H9 (cell line): ENCODE results near the gene PHLDA3. TPM values are rescaled to one million over a fixed set of nuclear protein-coding genes. Genes with fewer than 3 reads are reported as not detected.

Experiments used
- DNase-seq: peaks from one replicate; pipeline ENCODE4 v3.0.0-alpha.2; 2017
- H2AFZ ChIP-seq: one replicate; pipeline ENCODE4 v1.6.1; 2013; ENCODE audit warnings: mild to moderate bottlenecking, low read length, control low read depth, moderate library complexity
- H2AK5ac ChIP-seq: 2 replicates; pipeline ENCODE4 v1.6.1; 2013; ENCODE audit warnings: low read length, control low read depth, mixed read lengths; ENCODE audit not compliant: insufficient read length
- H2BK120ac ChIP-seq: one replicate; pipeline ENCODE4 v1.6.1; 2013; ENCODE audit warnings: low read depth, mild to moderate bottlenecking, low read length, control low read depth, inconsistent platforms; ENCODE audit not compliant: poor library complexity, severe bottlenecking
- H2BK12ac ChIP-seq: 2 replicates; pipeline ENCODE4 v1.6.1; 2013; ENCODE audit warnings: low read length, control low read depth, mixed read lengths, low read depth; ENCODE audit not compliant: insufficient read length
- H2BK15ac ChIP-seq: 2 replicates; pipeline ENCODE4 v1.6.1; 2013; ENCODE audit warnings: low read depth, low read length, control low read depth
- H2BK20ac ChIP-seq: one replicate; pipeline ENCODE4 v1.6.1; 2013; ENCODE audit warnings: low read depth, mild to moderate bottlenecking, low read length, control low read depth, inconsistent platforms; ENCODE audit not compliant: poor library complexity, severe bottlenecking
- H2BK5ac ChIP-seq: 2 replicates; pipeline ENCODE4 v1.6.1; 2013; ENCODE audit warnings: low read length, control low read depth, mixed read lengths; ENCODE audit not compliant: insufficient read length
- H3K14ac ChIP-seq: 2 replicates; pipeline ENCODE4 v1.6.1; 2013; ENCODE audit warnings: low read length, control low read depth; ENCODE audit not compliant: insufficient read depth
- H3K18ac ChIP-seq: 2 replicates; pipeline ENCODE4 v1.6.1; 2013; ENCODE audit warnings: low read depth, mild to moderate bottlenecking, mixed read lengths, low read length, control low read depth; ENCODE audit not compliant: insufficient read length
- H3K23ac ChIP-seq: 2 replicates; pipeline ENCODE4 v1.6.1; 2013; ENCODE audit warnings: low read length, control low read depth, mixed read lengths, low read depth; ENCODE audit not compliant: insufficient read length
- H3K23me2 ChIP-seq: 2 replicates; pipeline ENCODE4 v1.6.1; 2013; ENCODE audit warnings: low read depth, mild to moderate bottlenecking, mixed read lengths, low read length, control low read depth; ENCODE audit not compliant: insufficient read length, poor library complexity, severe bottlenecking
- H3K27ac ChIP-seq: 2 replicates; pipeline ENCODE4 v1.5.1; 2013; ENCODE audit warnings: low read length, control low read depth, mixed read lengths, low read depth; ENCODE audit not compliant: insufficient read length
- H3K27me3 ChIP-seq: 2 replicates; pipeline ENCODE4 v1.6.1; 2013; ENCODE audit warnings: low read length, control low read depth, inconsistent platforms; ENCODE audit not compliant: insufficient read depth
- H3K4ac ChIP-seq: 2 replicates; pipeline ENCODE4 v1.6.1; 2013; ENCODE audit warnings: low read depth, mild to moderate bottlenecking, control low read depth, inconsistent platforms, low read length, moderate library complexity
- H3K4me1 ChIP-seq: 2 replicates; pipeline ENCODE4 v1.6.1; 2013; ENCODE audit warnings: low read length, control low read depth, inconsistent platforms; ENCODE audit not compliant: insufficient read depth
- H3K4me2 ChIP-seq: 2 replicates; pipeline ENCODE4 v1.6.1; 2013; ENCODE audit warnings: low read length, control low read depth, mixed read lengths; ENCODE audit not compliant: insufficient read length, insufficient read depth
- H3K56ac ChIP-seq: 2 replicates; pipeline ENCODE4 v1.6.1; 2013; ENCODE audit warnings: low read depth, mild to moderate bottlenecking, mixed read lengths, low read length, control low read depth; ENCODE audit not compliant: insufficient read length
- H3K79me1 ChIP-seq: 2 replicates; pipeline ENCODE4 v1.6.1; 2013; ENCODE audit warnings: low read depth, mild to moderate bottlenecking, moderate library complexity, low read length, control low read depth, inconsistent platforms; ENCODE audit not compliant: insufficient read depth, poor library complexity, severe bottlenecking
- H3K79me2 ChIP-seq: 2 replicates; pipeline ENCODE4 v1.6.1; 2013; ENCODE audit warnings: low read length, control low read depth, inconsistent platforms; ENCODE audit not compliant: insufficient read depth
- H3K9ac ChIP-seq: 2 replicates; pipeline ENCODE4 v1.6.1; 2013; ENCODE audit warnings: low read length, control low read depth, mixed read lengths; ENCODE audit not compliant: insufficient read length; ENCODE audit errors: extremely low read depth
- H3K9me3 ChIP-seq: one replicate; pipeline ENCODE4 v1.6.1; 2013; ENCODE audit warnings: low read depth, low read length, inconsistent platforms; ENCODE audit not compliant: control insufficient read depth
- H3T11ph ChIP-seq: one replicate; pipeline ENCODE4 v1.6.1; 2013; ENCODE audit warnings: mild to moderate bottlenecking, low read length, control low read depth, inconsistent platforms
- H4K20me1 ChIP-seq: one replicate; pipeline ENCODE4 v1.6.1; 2013; ENCODE audit not compliant: control insufficient read depth, insufficient read length, insufficient read depth
- H4K5ac ChIP-seq: 2 replicates; pipeline ENCODE4 v1.6.1; 2013; ENCODE audit warnings: low read depth, mild to moderate bottlenecking, mixed read lengths, low read length, control low read depth; ENCODE audit not compliant: insufficient read length
- H4K8ac ChIP-seq: replicated peaks from 2 replicates; pipeline ENCODE4 v1.6.1; 2013; ENCODE audit warnings: low read length, control low read depth, mixed read lengths, low read depth; ENCODE audit not compliant: insufficient read length
- H4K91ac ChIP-seq: 2 replicates; pipeline ENCODE4 v1.6.1; 2013; ENCODE audit warnings: low read depth, mild to moderate bottlenecking, moderate library complexity, mixed read lengths, low read length, control low read depth; ENCODE audit not compliant: insufficient read length
- H3K27ac Mint-ChIP-seq, 3 experiments: 2 replicates in 2 of 3; 3 replicates in 1 of 3; pipeline ENCODE4 v1.8.0; 2020 to 2021; ENCODE audit warnings: mixed read lengths in 3 of 3, mild to moderate bottlenecking in 1 of 3, moderate library complexity in 1 of 3
- H3K27me3 Mint-ChIP-seq: 2 replicates; pipeline ENCODE4 v1.8.0; 2021; ENCODE audit warnings: low read depth, mild to moderate bottlenecking, moderate library complexity, mixed read lengths
- H3K36me3 Mint-ChIP-seq, 3 experiments: 2 replicates in 2 of 3; 3 replicates in 1 of 3; pipeline ENCODE4 v1.8.0; 2020 to 2021; ENCODE audit warnings: low read depth in 3 of 3, mixed read lengths in 3 of 3; ENCODE audit not compliant: insufficient read depth in 1 of 3
- H3K4me1 Mint-ChIP-seq, 2 experiments: 2 replicates each; pipeline ENCODE4 v1.8.0; 2020; ENCODE audit warnings: mixed read lengths in 2 of 2
- H3K4me3 Mint-ChIP-seq, 2 experiments: 2 replicates in 1 of 2; 3 replicates in 1 of 2; pipeline ENCODE4 v1.8.0; 2020 to 2021; ENCODE audit warnings: mild to moderate bottlenecking in 2 of 2, mixed read lengths in 2 of 2, moderate library complexity in 1 of 2
- H3K9me3 Mint-ChIP-seq, 2 experiments: 2 replicates in 1 of 2; 3 replicates in 1 of 2; pipeline ENCODE4 v1.8.0; 2020; ENCODE audit warnings: mild to moderate bottlenecking in 2 of 2, mixed read lengths in 2 of 2, moderate library complexity in 1 of 2
- WGBS: extraction: QIAGEN DNeasy Blood & Tissue Kit; methylation state at CpG from one replicate; pipeline ENCODE4 v1.1.7; 2013; ENCODE audit warnings: missing lambda C conversion rate, low lambda C conversion rate, mixed read lengths; ENCODE audit not compliant: insufficient read length; ENCODE audit errors: extremely low coverage; 5-methylcytosine and 5-hydroxymethylcytosine counted together
- total RNA-seq: library from RNA; stranded (reverse); gene quantifications from 2 replicates; pipeline ENCODE4 v1.2.1, GENCODE V29; 2021
- TF ChIP-seq, protein P1 (sequence below): fragments of 200-600 bp; sonication (generic); conservative IDR thresholded peaks from 3 replicates; pipeline ENCODE4 v1.8.0; 2021; ENCODE audit warnings: antibody characterized with exemption, mild to moderate bottlenecking

The PHLDA3 gene
- total RNA-seq, 1 experiment from 2014 or later = 53.9 TPM

DNA sequence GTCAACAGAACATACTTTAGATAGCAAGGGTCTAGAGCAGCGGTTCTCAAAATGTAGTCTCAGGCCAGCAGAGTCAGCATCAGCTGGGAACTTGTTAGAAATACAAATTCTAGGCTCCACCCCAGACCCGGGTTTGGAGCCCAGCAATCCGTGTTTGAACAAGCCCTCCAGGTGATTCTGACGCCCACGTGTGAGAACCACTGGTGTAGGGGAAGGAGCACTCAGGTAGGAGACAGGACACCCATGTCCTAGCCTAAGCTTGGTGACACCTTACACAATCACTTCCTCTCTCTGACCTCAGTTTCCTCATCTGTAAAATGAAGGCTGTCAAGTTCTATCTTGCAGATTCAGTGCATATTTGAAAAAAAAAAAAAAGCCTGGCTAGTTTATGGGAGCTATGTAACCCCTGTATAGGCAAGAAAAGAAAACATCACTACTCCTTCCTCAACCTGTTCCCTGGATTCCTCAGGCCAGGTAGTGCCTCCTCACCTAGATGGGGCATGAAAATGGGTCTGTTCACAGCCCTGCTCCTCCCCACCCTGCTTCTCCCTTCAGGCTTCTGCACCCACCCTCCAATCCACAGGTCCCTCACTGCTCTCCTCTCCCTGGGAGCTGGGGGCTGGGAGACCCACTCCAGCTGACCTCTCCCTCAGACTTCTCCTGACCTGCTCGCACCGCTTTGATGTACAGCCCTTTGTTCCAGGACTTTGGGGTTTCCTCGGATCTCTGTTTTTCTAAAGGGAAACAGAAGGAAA lies 7.1 kb upstream of the PHLDA3 start:
- H3K27me3 Mint-ChIP-seq = peaks cover 45% of the 10 kb centered on the region
- no peaks in the 10 kb centered on the region for H3K27me3 ChIP-seq
- no peak overlapping the region for H4K8ac ChIP-seq
- H3K18ac ChIP-seq = no peak overlapping the region
- H4K5ac ChIP-seq = no peak overlapping the region
- H3K23ac ChIP-seq = no peak overlapping the region
- no peak overlapping the region for H3K4me2 ChIP-seq
- H3K4me1 ChIP-seq = peaks cover 2% of the 10 kb centered on the region; the same call in 1 of the 2 replicates
- H3K9me3 ChIP-seq = no peaks in the 10 kb centered on the region
- no peak overlapping the region for H3K27ac ChIP-seq
- H3K79me2 ChIP-seq = no peaks in the 10 kb centered on the region
- H2BK120ac ChIP-seq = no peak overlapping the region
- no peak overlapping the region for H2BK20ac ChIP-seq
- H3K56ac ChIP-seq = no peak overlapping the region
- no peak overlapping the region for H2AK5ac ChIP-seq
- no peak overlapping the region for H3K27ac Mint-ChIP-seq
- H3K4me1 Mint-ChIP-seq = peaks cover 22 to 25% of the 10 kb centered on the region in 2 experiments
- H4K20me1 ChIP-seq = no peaks in the 10 kb centered on the region
- no peaks in the 10 kb centered on the region; a peak in 1 of 5 replicates for H3K9me3 Mint-ChIP-seq
- H3T11ph ChIP-seq = no peak overlapping the region
- no CpG with 5 or more reads among the region's 8 CpGs for WGBS
- no peak for DNase-seq
- no peak overlapping the region for H3K4ac ChIP-seq
- no peak overlapping the region for H3K4me3 Mint-ChIP-seq
- no peak overlapping the region for H2BK5ac ChIP-seq
- TF ChIP-seq, protein P1, sequence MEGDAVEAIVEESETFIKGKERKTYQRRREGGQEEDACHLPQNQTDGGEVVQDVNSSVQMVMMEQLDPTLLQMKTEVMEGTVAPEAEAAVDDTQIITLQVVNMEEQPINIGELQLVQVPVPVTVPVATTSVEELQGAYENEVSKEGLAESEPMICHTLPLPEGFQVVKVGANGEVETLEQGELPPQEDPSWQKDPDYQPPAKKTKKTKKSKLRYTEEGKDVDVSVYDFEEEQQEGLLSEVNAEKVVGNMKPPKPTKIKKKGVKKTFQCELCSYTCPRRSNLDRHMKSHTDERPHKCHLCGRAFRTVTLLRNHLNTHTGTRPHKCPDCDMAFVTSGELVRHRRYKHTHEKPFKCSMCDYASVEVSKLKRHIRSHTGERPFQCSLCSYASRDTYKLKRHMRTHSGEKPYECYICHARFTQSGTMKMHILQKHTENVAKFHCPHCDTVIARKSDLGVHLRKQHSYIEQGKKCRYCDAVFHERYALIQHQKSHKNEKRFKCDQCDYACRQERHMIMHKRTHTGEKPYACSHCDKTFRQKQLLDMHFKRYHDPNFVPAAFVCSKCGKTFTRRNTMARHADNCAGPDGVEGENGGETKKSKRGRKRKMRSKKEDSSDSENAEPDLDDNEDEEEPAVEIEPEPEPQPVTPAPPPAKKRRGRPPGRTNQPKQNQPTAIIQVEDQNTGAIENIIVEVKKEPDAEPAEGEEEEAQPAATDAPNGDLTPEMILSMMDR = no peak
- H3K79me1 ChIP-seq = no peaks in the 10 kb centered on the region
- H3K14ac ChIP-seq = no peak overlapping the region
- H4K91ac ChIP-seq = no peak overlapping the region
- no peak overlapping the region for H2BK12ac ChIP-seq
- no peak overlapping the region for H2BK15ac ChIP-seq
- H2AFZ ChIP-seq = no peak overlapping the region
- no peak overlapping the region for H3K9ac ChIP-seq
- peaks cover 7% of the 10 kb centered on the region for H3K23me2 ChIP-seq
- H3K36me3 Mint-ChIP-seq = no peaks in the 10 kb centered on the region
